Hepatocyte (in vitro differentiated cells): ENCODE data around the gene SNRNP70. TPM values are rescaled to one million over a fixed set of nuclear protein-coding genes. Genes with fewer than 3 reads are reported as not detected.
"Not testable (repeated sequence)": the region's sequence is repeated elsewhere in the genome, so short reads cannot be mapped to it uniquely, and the experiment has no call there.

Experiments used
- DNase-seq: peaks from one replicate; pipeline ENCODE4 v3.0.0-alpha.2; 2016; ENCODE audit warnings: low spot score
- H2AFZ ChIP-seq: fragments of 200-600 bp; sonication (generic); 2 replicates; pipeline ENCODE4 v1.6.0; 2016; ENCODE audit warnings: antibody characterized with exemption, mild to moderate bottlenecking
- H3K27ac ChIP-seq: fragments of 200-600 bp; sonication (generic); 2 replicates; pipeline ENCODE4 v1.5.1; 2016; ENCODE audit warnings: mild to moderate bottlenecking
- H3K27me3 ChIP-seq: fragments of 200-600 bp; sonication (generic); 2 replicates; pipeline ENCODE4 v1.6.1; 2016
- H3K36me3 ChIP-seq: fragments of 200-600 bp; sonication (generic); replicated peaks from 2 replicates; pipeline ENCODE4 v1.5.1; 2016; ENCODE audit warnings: low read depth; ENCODE audit not compliant: insufficient read depth
- H3K4me1 ChIP-seq: fragments of 200-600 bp; sonication (generic); 2 replicates; pipeline ENCODE4 v1.5.1; 2016; ENCODE audit warnings: mild to moderate bottlenecking, moderate library complexity; ENCODE audit not compliant: insufficient read depth
- H3K4me2 ChIP-seq: fragments of 200-600 bp; sonication (generic); 2 replicates; pipeline ENCODE4 v1.6.0; 2016
- H3K4me3 ChIP-seq: fragments of 200-600 bp; sonication (generic); 2 replicates; pipeline ENCODE4 v1.5.1; 2016; ENCODE audit warnings: mild to moderate bottlenecking
- H3K79me2 ChIP-seq: fragments of 200-600 bp; sonication (generic); 2 replicates; pipeline ENCODE4 v1.6.0; 2017; ENCODE audit warnings: mild to moderate bottlenecking
- H3K9me2 ChIP-seq: fragments of 200-600 bp; sonication (generic); replicated peaks from 2 replicates; pipeline ENCODE4 v1.6.0; 2017; ENCODE audit warnings: mild to moderate bottlenecking; ENCODE audit not compliant: insufficient read depth
- H3K9me3 ChIP-seq: fragments of 200-600 bp; sonication (generic); 2 replicates; pipeline ENCODE4 v1.5.1; 2016; ENCODE audit warnings: low read depth, mild to moderate bottlenecking
- H4K20me1 ChIP-seq: fragments of 200-600 bp; sonication (generic); 2 replicates; pipeline ENCODE4 v1.6.0; 2016; ENCODE audit warnings: mild to moderate bottlenecking; ENCODE audit not compliant: insufficient read depth, poor library complexity, severe bottlenecking
- CTCF ChIP-seq: fragments of 200-600 bp; sonication (generic); IDR thresholded peaks from 2 replicates; pipeline ENCODE4 v1.5.1; 2016; ENCODE audit warnings: antibody characterized with exemption, mild to moderate bottlenecking; ENCODE audit not compliant: poor library complexity
- EZH2 ChIP-seq: fragments of 200-600 bp; sonication (generic); IDR thresholded peaks from 2 replicates; pipeline ENCODE4 v1.6.1; 2016; ENCODE audit warnings: antibody characterized with exemption, mild to moderate bottlenecking, borderline replicate concordance
- EZH2phosphoT487 ChIP-seq: fragments of 200-600 bp; sonication (generic); IDR thresholded peaks from one replicate; pipeline ENCODE4 v1.6.1; 2018; ENCODE audit warnings: antibody characterized with exemption, mild to moderate bottlenecking, low read depth, moderate library complexity; ENCODE audit not compliant: unreplicated experiment, severe bottlenecking
- WGBS: methylation state at CpG from one replicate; pipeline ENCODE4 v1.1.6; 2016; ENCODE audit warnings: low lambda C conversion rate; ENCODE audit errors: missing lambda C conversion rate; 5-methylcytosine and 5-hydroxymethylcytosine counted together
- polyA plus RNA-seq: library from polyadenylated mRNA; unstranded; fragments of >200 nt; fragmentation: Nextera tagmentation; extraction: Ambion mirVana; gene quantifications from 2 replicates; pipeline ENCODE4 v1.2.1, GENCODE V29; 2016
- total RNA-seq: library from RNA; depleted of rRNA; stranded (reverse); fragments of >200 nt; gene quantifications from 2 replicates; pipeline ENCODE4 v1.2.3, GENCODE V29; 2014

The SNRNP70 gene
- total and polyA plus RNA-seq, 2 experiments from 2014 or later: 190 to 248 TPM

- Histone ChIP-seq H3K27me3 (peaks cover 45% of the 10 kb centered on the region), H4K20me1 (no peaks in the 10 kb centered on the region), H2AFZ (no peak overlapping the region), H3K4me1 (no peaks in the 10 kb centered on the region), H3K4me2 (peak overlapping the region; percentile 56), H3K9me3 (no peaks in the 10 kb centered on the region), H3K4me3 (no peak overlapping the region), H3K27ac (no peak overlapping the region), H3K79me2 (no peaks in the 10 kb centered on the region), H3K36me3 (no peaks in the 10 kb centered on the region), H3K9me2 (no peaks in the 10 kb centered on the region)
- 19% methylated on average over 78 of the region's 93 CpGs for WGBS
- DNase-seq: no peak
- TF ChIP-seq CTCF: no peak
- TF ChIP-seq EZH2: peak; percentile 79
- no peak for TF ChIP-seq EZH2phosphoT487
Measured at GRCh38 chr19:49071860-49072547, 13.2 kb upstream of the SNRNP70 start.

DNA sequence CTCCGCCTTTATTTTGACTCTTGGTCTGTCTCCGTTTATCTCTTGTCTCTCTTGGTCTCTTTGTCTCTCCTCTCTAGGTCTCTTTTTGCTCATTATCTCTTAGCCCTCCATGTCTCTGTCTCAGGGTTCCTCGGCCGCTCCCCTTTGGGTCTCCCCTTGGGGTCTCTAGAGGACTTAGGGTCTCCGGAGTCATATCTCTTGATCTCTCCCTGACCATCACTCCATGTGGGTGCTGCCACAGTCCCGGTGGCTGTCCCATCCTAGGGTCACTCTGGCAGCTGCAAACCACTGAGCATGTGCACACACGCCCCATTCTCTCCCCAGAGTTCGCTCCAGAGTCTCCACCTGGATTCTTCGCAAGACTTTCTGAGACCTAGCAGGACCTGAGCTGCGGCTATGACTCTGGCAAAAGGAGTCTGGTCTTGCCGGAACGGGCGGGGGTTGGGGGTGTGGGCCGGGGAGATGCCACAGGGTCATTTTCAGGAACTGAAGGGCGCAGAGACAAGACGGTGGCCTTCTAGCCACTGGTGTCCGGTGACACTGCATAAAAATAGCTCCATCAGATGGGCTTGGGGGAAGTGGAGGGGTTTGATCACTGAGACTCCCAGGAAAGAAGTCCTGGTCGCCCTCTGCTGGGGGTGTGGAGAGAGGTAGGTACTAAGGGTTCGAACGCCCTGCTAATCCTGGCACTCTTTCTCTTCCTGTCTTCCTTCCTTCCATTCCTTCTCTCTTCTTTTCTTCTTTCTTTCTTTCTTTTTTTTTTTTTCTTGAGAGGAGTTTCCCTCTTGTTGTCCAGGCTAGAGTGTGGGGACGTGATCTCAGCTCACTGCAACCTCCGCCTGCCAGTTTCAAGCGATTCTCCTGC, 11.5 kb upstream of the SNRNP70 start:
- no peaks in the 10 kb centered on the region for H3K4me1 ChIP-seq
- no peak overlapping the region for H3K27ac ChIP-seq
- no peak for DNase-seq
- no peak for TF ChIP-seq EZH2phosphoT487
- no peak for TF ChIP-seq CTCF
- TF ChIP-seq EZH2: no peak
- H4K20me1 ChIP-seq: no peaks in the 10 kb centered on the region
- H2AFZ ChIP-seq: no peak overlapping the region
- peaks cover 43% of the 10 kb centered on the region for H3K27me3 ChIP-seq
- WGBS: 75% methylated on average over 22 of the region's 23 CpGs
- H3K9me3 ChIP-seq: no peaks in the 10 kb centered on the region
- H3K36me3 ChIP-seq: no peaks in the 10 kb centered on the region
- no peaks in the 10 kb centered on the region for H3K79me2 ChIP-seq
- H3K9me2 ChIP-seq: no peaks in the 10 kb centered on the region
- H3K4me2 ChIP-seq: no peak overlapping the region
- H3K4me3 ChIP-seq: no peak overlapping the region

- peaks cover 35% of the 10 kb centered on the region for H3K27me3 ChIP-seq
- H2AFZ ChIP-seq, H3K27ac ChIP-seq, H4K20me1 ChIP-seq, H3K36me3 ChIP-seq, H3K9me2 ChIP-seq, H3K79me2 ChIP-seq, H3K9me3 ChIP-seq, H3K4me3 ChIP-seq, H3K4me1 ChIP-seq, H3K4me2 ChIP-seq: not testable (repeated sequence)
- WGBS: 21% methylated on average over 9 of the region's 9 CpGs
- peak; percentile 63 for TF ChIP-seq CTCF
- DNase-seq: peak; percentile 60
Measured at GRCh38 chr19:49074869-49075268, 10.4 kb upstream of the SNRNP70 start.
